Transverse colon (tissue), 3 donors: ENCODE data around the gene PLCB1.

Source experiments
- CTCF ChIP-seq, 5 experiments: fragments of 200-600 bp in 3 of 5; fragments of 450-650 bp in 2 of 5; sonication (generic) in 3 of 5; IDR thresholded peaks; 1 replicate in 2 of 5; 2 replicates in 3 of 5; pipeline ENCODE4 v1.5.1; 2016 to 2017; ENCODE audit warnings: antibody characterized with exemption in 5 of 5, inconsistent platforms in 3 of 5, mild to moderate bottlenecking in 2 of 5, moderate library complexity in 1 of 5
- POLR2A ChIP-seq: fragments of 450-650 bp; IDR thresholded peaks from one replicate; pipeline ENCODE4 v1.6.1; 2016; ENCODE audit warnings: antibody characterized with exemption, mild to moderate bottlenecking, moderate library complexity

GRCh38 chr20:8127553-8128255 is 4.4 kb upstream of the PLCB1 start:
- TF ChIP-seq POLR2A (no peak), CTCF (IDR thresholded peaks at IDR 0.05) (no peak)
